Measurements from ENCODE around the gene DENND5B.

The DENND5B gene

DNA sequence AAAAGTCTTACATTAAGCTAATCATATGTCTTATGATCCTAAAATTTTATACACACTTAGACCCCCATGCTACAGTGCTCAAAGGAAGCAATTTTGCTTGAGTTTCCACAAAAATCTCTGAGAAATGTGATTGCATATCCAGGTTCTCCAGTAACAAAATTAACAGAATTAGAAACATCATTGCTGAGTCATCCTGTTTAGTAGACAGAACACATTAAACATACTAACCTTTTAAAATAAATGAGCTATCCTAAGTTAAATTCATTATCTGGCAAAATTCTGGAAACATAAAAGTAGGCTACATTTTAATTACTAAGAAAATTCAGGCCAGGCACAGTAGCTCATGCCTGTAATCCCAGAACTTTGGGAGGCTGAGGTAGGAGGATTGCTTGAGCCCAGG lies 94.7 kb downstream of the DENND5B start:
- no peaks in the 10 kb centered on the region for H3K36me3 ChIP-seq (ENCODE audit: control insufficient read depth, insufficient read depth, low read length)
- H3K4me1 ChIP-seq (ENCODE audit: control insufficient read depth, insufficient read depth, low read length, poor library complexity, severe bottlenecking) = no peaks in the 10 kb centered on the region
- no peaks in the 10 kb centered on the region for H3K9me3 ChIP-seq (ENCODE audit: control insufficient read depth, low read length)
- no peaks in the 10 kb centered on the region for H3K27me3 ChIP-seq (replicated peaks; ENCODE audit: control insufficient read depth, insufficient read depth, low read length, poor library complexity, severe bottlenecking)
- DNase-seq = no peak
- no peak overlapping the region for H3K4me3 ChIP-seq (ENCODE audit: insufficient read depth, low read depth, low read length, poor library complexity, severe bottlenecking)
- H3K27ac ChIP-seq (ENCODE audit: insufficient read depth, low read length, poor library complexity, severe bottlenecking) = no peak overlapping the region

- no peaks in the 10 kb centered on the region for H3K27me3 ChIP-seq (replicated peaks; ENCODE audit: control insufficient read depth, insufficient read depth, low read length, poor library complexity, severe bottlenecking)
- no peaks in the 10 kb centered on the region for H3K9me3 ChIP-seq (ENCODE audit: control insufficient read depth, low read length)
- H3K4me1 ChIP-seq (ENCODE audit: control insufficient read depth, insufficient read depth, low read length, poor library complexity, severe bottlenecking) = no peaks in the 10 kb centered on the region
- no peaks in the 10 kb centered on the region for H3K36me3 ChIP-seq (ENCODE audit: control insufficient read depth, insufficient read depth, low read length)
- DNase-seq = no peak
- H3K27ac ChIP-seq (ENCODE audit: insufficient read depth, low read length, poor library complexity, severe bottlenecking) = no peak overlapping the region
- no peak overlapping the region for H3K4me3 ChIP-seq (ENCODE audit: insufficient read depth, low read depth, low read length, poor library complexity, severe bottlenecking)
Observed at GRCh38 chr12:31494455-31494854, 96.5 kb downstream of the DENND5B start.

GRCh38 chr12:31492599-31493196 lies 98.2 kb downstream of the DENND5B start:
- Histone ChIP-seq H3K9me3 (ENCODE audit: control insufficient read depth, low read length) (no peaks in the 10 kb centered on the region), H3K27ac (ENCODE audit: insufficient read depth, low read length, poor library complexity, severe bottlenecking) (no peak overlapping the region), H3K36me3 (ENCODE audit: control insufficient read depth, insufficient read depth, low read length) (no peaks in the 10 kb centered on the region), H3K27me3 (replicated peaks; ENCODE audit: control insufficient read depth, insufficient read depth, low read length, poor library complexity, severe bottlenecking) (no peaks in the 10 kb centered on the region), H3K4me3 (ENCODE audit: insufficient read depth, low read depth, low read length, poor library complexity, severe bottlenecking) (no peak overlapping the region), H3K4me1 (ENCODE audit: control insufficient read depth, insufficient read depth, low read length, poor library complexity, severe bottlenecking) (no peaks in the 10 kb centered on the region)
- DNase-seq = no peak

- no peak for DNase-seq
- H3K36me3 ChIP-seq (ENCODE audit: control insufficient read depth, insufficient read depth, low read length) = no peaks in the 10 kb centered on the region
- no peak overlapping the region for H3K27ac ChIP-seq (ENCODE audit: insufficient read depth, low read length, poor library complexity, severe bottlenecking)
- H3K4me3 ChIP-seq (ENCODE audit: insufficient read depth, low read depth, low read length, poor library complexity, severe bottlenecking) = no peak overlapping the region
- no peaks in the 10 kb centered on the region for H3K27me3 ChIP-seq (replicated peaks; ENCODE audit: control insufficient read depth, insufficient read depth, low read length, poor library complexity, severe bottlenecking)
- H3K9me3 ChIP-seq (ENCODE audit: control insufficient read depth, low read length) = no peaks in the 10 kb centered on the region
- H3K4me1 ChIP-seq (ENCODE audit: control insufficient read depth, insufficient read depth, low read length, poor library complexity, severe bottlenecking) = no peaks in the 10 kb centered on the region
Observed at GRCh38 chr12:31491841-31492598, 98.9 kb downstream of the DENND5B start.

DNA sequence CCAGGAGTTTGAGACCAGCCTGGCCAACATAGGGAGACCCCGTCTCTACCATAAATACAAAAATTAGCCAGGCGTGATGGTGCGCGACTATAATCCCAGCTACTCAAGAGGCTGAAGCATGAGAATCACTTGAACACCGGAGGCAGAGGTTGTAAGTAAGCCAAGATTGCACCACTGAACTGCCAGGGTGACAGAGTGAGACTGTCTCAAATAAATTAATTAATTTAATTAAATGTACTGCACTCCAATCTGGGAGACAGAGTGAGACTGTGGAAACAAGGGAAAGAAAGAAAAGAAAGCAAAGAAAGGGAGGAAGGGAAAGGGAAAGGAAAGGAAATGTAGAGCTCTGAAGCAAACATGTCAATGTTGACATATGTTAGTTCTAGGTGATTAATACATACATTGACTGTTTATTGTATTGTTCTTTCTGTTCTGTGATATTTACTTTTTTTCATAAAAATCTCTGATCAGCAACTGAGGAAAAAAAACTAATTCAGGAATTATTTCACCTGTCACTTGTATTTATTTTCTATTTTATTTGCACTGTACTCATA lies 99.6 kb downstream of the DENND5B start:
- Histone ChIP-seq H3K4me3 (ENCODE audit: insufficient read depth, low read depth, low read length, poor library complexity, severe bottlenecking) (no peak overlapping the region), H3K9me3 (ENCODE audit: control insufficient read depth, low read length) (no peaks in the 10 kb centered on the region), H3K27ac (ENCODE audit: insufficient read depth, low read length, poor library complexity, severe bottlenecking) (no peak overlapping the region)

GRCh38 chr12:31488737-31489338 lies 102.1 kb downstream of the DENND5B start:
- no peaks in the 10 kb centered on the region for H3K36me3 ChIP-seq (ENCODE audit: control insufficient read depth, insufficient read depth, low read length)
- no peak for DNase-seq
- no peaks in the 10 kb centered on the region for H3K4me1 ChIP-seq (ENCODE audit: control insufficient read depth, insufficient read depth, low read length, poor library complexity, severe bottlenecking)
- no peaks in the 10 kb centered on the region for H3K9me3 ChIP-seq (ENCODE audit: control insufficient read depth, low read length)
- H3K4me3 ChIP-seq (ENCODE audit: insufficient read depth, low read depth, low read length, poor library complexity, severe bottlenecking) = no peak overlapping the region
- H3K27me3 ChIP-seq (replicated peaks; ENCODE audit: control insufficient read depth, insufficient read depth, low read length, poor library complexity, severe bottlenecking) = no peaks in the 10 kb centered on the region
- H3K27ac ChIP-seq (ENCODE audit: insufficient read depth, low read length, poor library complexity, severe bottlenecking) = no peak overlapping the region

More for the DNA sequence above, 99.6 kb downstream of the DENND5B start:
- Histone ChIP-seq H3K4me1 (ENCODE audit: control insufficient read depth, insufficient read depth, low read length, poor library complexity, severe bottlenecking) (no peaks in the 10 kb centered on the region), H3K36me3 (ENCODE audit: control insufficient read depth, insufficient read depth, low read length) (no peaks in the 10 kb centered on the region), H3K27me3 (replicated peaks; ENCODE audit: control insufficient read depth, insufficient read depth, low read length, poor library complexity, severe bottlenecking) (no peaks in the 10 kb centered on the region)
- no peak for DNase-seq

- no peaks in the 10 kb centered on the region for H3K9me3 ChIP-seq (ENCODE audit: control insufficient read depth, low read length)
- H3K27me3 ChIP-seq (replicated peaks; ENCODE audit: control insufficient read depth, insufficient read depth, low read length, poor library complexity, severe bottlenecking) = no peaks in the 10 kb centered on the region
- no peak overlapping the region for H3K4me3 ChIP-seq (ENCODE audit: insufficient read depth, low read depth, low read length, poor library complexity, severe bottlenecking)
- no peak for DNase-seq
- H3K4me1 ChIP-seq (ENCODE audit: control insufficient read depth, insufficient read depth, low read length, poor library complexity, severe bottlenecking) = no peaks in the 10 kb centered on the region
- no peak overlapping the region for H3K27ac ChIP-seq (ENCODE audit: insufficient read depth, low read length, poor library complexity, severe bottlenecking)
- H3K36me3 ChIP-seq (ENCODE audit: control insufficient read depth, insufficient read depth, low read length) = no peaks in the 10 kb centered on the region
Observed at GRCh38 chr12:31485571-31485970, 105.4 kb downstream of the DENND5B start.

DNA sequence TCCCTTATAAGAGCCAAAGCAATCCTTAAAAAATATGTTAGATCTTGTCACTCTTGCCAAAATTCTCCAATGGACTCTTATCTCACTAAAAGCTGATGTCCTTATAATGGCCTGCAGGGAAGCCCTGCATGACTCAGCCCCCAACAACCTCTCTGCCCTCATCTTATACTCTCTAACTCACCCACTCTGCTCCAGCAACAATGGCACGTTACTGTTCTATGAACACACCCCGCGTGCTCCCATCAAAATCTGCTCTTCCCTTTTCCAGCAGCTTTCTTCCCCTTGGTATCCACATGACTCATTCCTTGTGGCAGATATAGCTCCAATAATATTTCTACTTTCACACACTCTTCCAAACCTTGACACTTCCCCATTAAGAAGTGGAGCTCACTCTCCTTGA lies 108.1 kb downstream of the DENND5B start:
- Histone ChIP-seq H3K27me3 (replicated peaks; ENCODE audit: control insufficient read depth, insufficient read depth, low read length, poor library complexity, severe bottlenecking) (no peaks in the 10 kb centered on the region), H3K4me3 (ENCODE audit: insufficient read depth, low read depth, low read length, poor library complexity, severe bottlenecking) (no peak overlapping the region), H3K27ac (ENCODE audit: insufficient read depth, low read length, poor library complexity, severe bottlenecking) (no peak overlapping the region), H3K4me1 (ENCODE audit: control insufficient read depth, insufficient read depth, low read length, poor library complexity, severe bottlenecking) (no peaks in the 10 kb centered on the region), H3K9me3 (ENCODE audit: control insufficient read depth, low read length) (no peaks in the 10 kb centered on the region), H3K36me3 (ENCODE audit: control insufficient read depth, insufficient read depth, low read length) (no peaks in the 10 kb centered on the region)
- no peak for DNase-seq

DNA sequence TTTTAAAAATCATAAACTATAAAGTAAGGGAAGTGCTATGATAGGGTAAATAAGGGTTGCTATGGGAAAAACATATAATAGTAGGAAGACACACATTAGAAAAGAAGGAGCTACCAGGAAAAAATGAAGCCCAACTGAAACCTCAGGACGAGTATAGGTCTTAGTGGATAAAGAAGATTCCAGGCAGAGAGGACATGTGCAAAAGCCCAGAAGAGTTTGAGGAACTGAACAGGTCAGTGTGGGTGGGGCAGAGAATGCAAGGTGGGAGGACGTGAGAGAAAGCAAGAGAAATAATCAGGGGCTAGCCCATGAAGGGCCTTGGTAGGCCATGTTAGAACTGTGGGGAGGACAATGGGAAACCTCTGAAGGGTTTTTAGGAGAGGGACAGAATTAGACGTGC lies 109.5 kb downstream of the DENND5B start:
- no peaks in the 10 kb centered on the region for H3K9me3 ChIP-seq (ENCODE audit: control insufficient read depth, low read length)

More for the DNA sequence above, 109.5 kb downstream of the DENND5B start:
- Histone ChIP-seq H3K36me3 (ENCODE audit: control insufficient read depth, insufficient read depth, low read length) (no peaks in the 10 kb centered on the region), H3K27me3 (replicated peaks; ENCODE audit: control insufficient read depth, insufficient read depth, low read length, poor library complexity, severe bottlenecking) (no peaks in the 10 kb centered on the region), H3K4me1 (ENCODE audit: control insufficient read depth, insufficient read depth, low read length, poor library complexity, severe bottlenecking) (no peaks in the 10 kb centered on the region), H3K4me3 (ENCODE audit: insufficient read depth, low read depth, low read length, poor library complexity, severe bottlenecking) (no peak overlapping the region), H3K27ac (ENCODE audit: insufficient read depth, low read length, poor library complexity, severe bottlenecking) (no peak overlapping the region)
- no peak for DNase-seq
